HepG2 (cell line): ENCODE data around the gene P2RX2. TPM values are rescaled to one million over a fixed set of nuclear protein-coding genes. Genes with fewer than 3 reads are reported as not detected.

Experiments
- ATAC-seq: fragments of 200-7000 bp; cut with Tn5 transposase; 3 replicates; pipeline ENCODE4 v1.9.1; 2020; ENCODE audit warnings: mild to moderate bottlenecking, moderate library complexity
- BruUV-seq: library from RNA; stranded (reverse); fragments of 400-500 nt; replicated peaks from 2 replicates; lab custom pipeline; 2021; lab: Mats Ljungman, UMichigan
- CTCF ChIA-PET: fragments of 300-600 bp; formaldehyde crosslinking; extraction: SDS; loops from one replicate; lab custom pipeline; 2021; ENCODE audit warnings: low total read pairs, inconsistent platforms, low intra/inter-chr PET ratio; lab: Yijun Ruan, JAX
- POLR2A ChIA-PET: fragments of 350-600 bp; sonication (Branson Sonifier 250); formaldehyde crosslinking; loops from one replicate; lab custom pipeline; 2020; ENCODE audit warnings: antibody characterized with exemption, inconsistent platforms; lab: Yijun Ruan, JAX
- DNase-seq: peaks from one replicate; pipeline ENCODE4 v3.0.0-alpha.2; 2015; ENCODE audit warnings: low spot score
- FAIRE-seq: peaks from 3 replicates; lab custom pipeline; 2011; peaks lifted over from hg19 to GRCh38; lab: Jason Lieb, UNC
- H2AFZ ChIP-seq: one replicate; pipeline ENCODE4 v1.6.1; 2011; ENCODE audit warnings: low read length, inconsistent platforms
- H3K27ac ChIP-seq: fragments of 300-600 bp; 3 replicates; pipeline ENCODE4 v1.8.0; 2011; ENCODE audit warnings: mixed run types, mild to moderate bottlenecking, mixed read lengths, low read length, inconsistent platforms; ENCODE audit not compliant: insufficient read depth; ENCODE audit errors: extremely low read length
- H3K27me3 ChIP-seq, 2 experiments: fragments of 200-600 bp in 1 of 2; 2 replicates in 1 of 2; 3 replicates in 1 of 2; pipeline versions ENCODE4 v1.6.0 to v1.8.0; 2011; ENCODE audit warnings: low read length in 2 of 2, mild to moderate bottlenecking in 2 of 2, moderate library complexity in 2 of 2, inconsistent platforms in 1 of 2; ENCODE audit not compliant: insufficient read depth in 2 of 2, control insufficient read depth in 1 of 2
- H3K36me3 ChIP-seq, 2 experiments: fragments of 200-600 bp in 1 of 2; replicated peaks in 1 of 2; 2 replicates in 1 of 2; 3 replicates in 1 of 2; pipeline versions ENCODE4 v1.5.1 to v1.8.0; 2011; ENCODE audit warnings: low read length in 2 of 2, inconsistent platforms in 1 of 2; ENCODE audit not compliant: insufficient read depth in 2 of 2, control insufficient read depth in 1 of 2
- H3K4me1 ChIP-seq: 2 replicates; pipeline ENCODE4 v1.5.1; 2012; ENCODE audit warnings: low read length, inconsistent platforms; ENCODE audit not compliant: insufficient read depth
- H3K4me2 ChIP-seq: 2 replicates; pipeline ENCODE4 v1.6.0; 2011; ENCODE audit warnings: low read depth, low read length, inconsistent platforms
- H3K4me3 ChIP-seq, 3 experiments: fragments of 200-600 bp in 1 of 3; sonication (generic), shearing (Covaris generic) in 1 of 3; replicated peaks in 1 of 3; 2 replicates each; pipeline ENCODE4 v1.5.1; 2011 to 2016; ENCODE audit warnings: low read length in 3 of 3, inconsistent platforms in 2 of 3, low read depth in 2 of 3, mild to moderate bottlenecking in 2 of 3, control low read depth in 1 of 3, mixed read lengths in 1 of 3; ENCODE audit not compliant: insufficient read depth in 1 of 3
- H3K79me2 ChIP-seq: one replicate; pipeline ENCODE4 v1.6.1; 2011; ENCODE audit warnings: low read length, inconsistent platforms; ENCODE audit not compliant: insufficient read depth
- H3K9ac ChIP-seq: 2 replicates; pipeline ENCODE4 v1.6.0; 2011; ENCODE audit warnings: mild to moderate bottlenecking, low read depth, low read length, inconsistent platforms; ENCODE audit not compliant: insufficient read depth
- H3K9me3 ChIP-seq: 2 replicates; pipeline ENCODE4 v1.5.1; 2012; ENCODE audit warnings: mild to moderate bottlenecking, low read length
- H4K20me1 ChIP-seq: 2 replicates; pipeline ENCODE4 v1.6.0; 2011; ENCODE audit warnings: inconsistent platforms, mild to moderate bottlenecking, low read length, moderate library complexity; ENCODE audit not compliant: insufficient read depth
- FOXA3 ChIP-seq: IDR thresholded peaks from 2 replicates; pipeline ENCODE4 v1.6.1; 2016; ENCODE audit warnings: missing genetic modification reagents, missing compliant biosample characterization
- HNF4A ChIP-seq: sonication (generic); formaldehyde crosslinking; IDR thresholded peaks from 2 replicates; pipeline ENCODE4 v1.4.0; 2020; ENCODE audit warnings: missing genetic modification reagents
- MAFF ChIP-seq: IDR thresholded peaks from 2 replicates; pipeline ENCODE4 v1.6.1; 2011; ENCODE audit warnings: low read depth, low read length, improper control_type of control experiment
- RFX3 ChIP-seq: IDR thresholded peaks from 2 replicates; pipeline ENCODE4 v1.6.1; 2016; ENCODE audit warnings: missing biosample characterization, missing genetic modification reagents
- SP5 ChIP-seq: IDR thresholded peaks from 2 replicates; pipeline ENCODE4 v1.6.1; 2016; ENCODE audit warnings: low read depth, borderline replicate concordance
- ZFP36 ChIP-seq: fragments of 150-350 bp; IDR thresholded peaks from 2 replicates; pipeline ENCODE4 v1.6.1; 2018; ENCODE audit warnings: borderline replicate concordance, low read length, low read depth; ENCODE audit not compliant: partially characterized antibody
- ZFYVE20 ChIP-seq: sonication (generic); formaldehyde crosslinking; IDR thresholded peaks from 2 replicates; pipeline ENCODE4 v1.8.0; 2023; ENCODE audit warnings: low read depth, mild to moderate bottlenecking, moderate library complexity, missing genetic modification reagents, borderline replicate concordance
- ZIK1 ChIP-seq: sonication (generic); formaldehyde crosslinking; IDR thresholded peaks from 2 replicates; pipeline ENCODE4 v1.5.0; 2020; ENCODE audit warnings: mild to moderate bottlenecking, low read depth, missing genetic modification reagents, borderline replicate concordance
- ZKSCAN5 ChIP-seq: sonication (generic); formaldehyde crosslinking; IDR thresholded peaks from 2 replicates; pipeline ENCODE4 v1.5.1; 2020; ENCODE audit warnings: mild to moderate bottlenecking, missing genetic modification reagents
- ZNF180 ChIP-seq: sonication (generic); formaldehyde crosslinking; IDR thresholded peaks from 2 replicates; pipeline ENCODE4 v1.4.0; 2020; ENCODE audit warnings: low read depth, missing genetic modification reagents, borderline replicate concordance
- ZNF329 ChIP-seq: sonication (generic); formaldehyde crosslinking; IDR thresholded peaks from 2 replicates; pipeline ENCODE4 v1.9.0; 2021; ENCODE audit warnings: low read depth, mild to moderate bottlenecking, missing genetic modification reagents
- ZNF572 ChIP-seq: sonication (generic); formaldehyde crosslinking; IDR thresholded peaks from 2 replicates; pipeline ENCODE4 v1.5.1; 2020; ENCODE audit warnings: mild to moderate bottlenecking, missing genetic modification reagents
- ZNF629 ChIP-seq: sonication (generic); formaldehyde crosslinking; conservative IDR thresholded peaks from 2 replicates; pipeline ENCODE4 v1.5.0; 2020; ENCODE audit warnings: missing genetic modification reagents
- ZNF747 ChIP-seq: sonication (generic); formaldehyde crosslinking; IDR thresholded peaks from 2 replicates; pipeline ENCODE4 v1.8.1; 2023; ENCODE audit warnings: missing genetic modification reagents, mild to moderate bottlenecking, borderline replicate concordance
- ZNF749 ChIP-seq: sonication (generic); formaldehyde crosslinking; IDR thresholded peaks from 2 replicates; pipeline ENCODE4 v1.8.0; 2022; ENCODE audit warnings: mild to moderate bottlenecking, missing genetic modification reagents, moderate library complexity, borderline replicate concordance
- ZSCAN29 ChIP-seq: sonication (generic); formaldehyde crosslinking; conservative IDR thresholded peaks from 2 replicates; pipeline ENCODE4 v1.4.0; 2020; ENCODE audit warnings: mild to moderate bottlenecking, missing genetic modification reagents
- ZSCAN5A ChIP-seq: sonication (generic); formaldehyde crosslinking; IDR thresholded peaks from 2 replicates; pipeline ENCODE4 v1.8.0; 2022; ENCODE audit warnings: mild to moderate bottlenecking, missing genetic modification reagents, borderline replicate concordance
- WGBS: methylation state at CpG from one replicate; pipeline ENCODE4 v1.1.6; 2017; ENCODE audit warnings: low lambda C conversion rate; 5-methylcytosine and 5-hydroxymethylcytosine counted together
- in situ Hi-C: cut with HindIII; loops from 2 replicates; pipeline ENCODE4 v1.10.0; 2017; ENCODE audit warnings: low pct_unique_long_range_greater_than_20kb; ENCODE audit not compliant: extremely low pct_ligation_motif_present
- intact Hi-C: fragments of 100-400 bp; cut with micrococcal nuclease; formaldehyde crosslinking; loops from one replicate; pipeline ENCODE4 v1.10.0; 2022; ENCODE audit not compliant: unreplicated experiment
- polyA plus RNA-seq, 8 experiments: library from polyadenylated mRNA; depleted of rRNA in 3 of 8; stranded (reverse) in 7 of 8; unstranded in 1 of 8; fragments of >200 nt; fragmentation: Illumina TruSeq in 4 of 8; extraction: Trizol in 4 of 8; gene quantifications; 2 replicates each; pipeline versions ENCODE4 v1.2.1 to v1.2.3, GENCODE V29; 2011 to 2016; ENCODE audit warnings: low read depth in 4 of 8, missing spikeins in 1 of 8, mixed read lengths in 1 of 8; ENCODE audit not compliant: insufficient read depth in 1 of 8
- total RNA-seq, 5 experiments: library from RNA; depleted of rRNA; stranded (reverse); fragments of >200 nt; fragmentation: Illumina TruSeq; extraction: Trizol; gene quantifications; 2 replicates each; pipeline ENCODE4 v1.2.3, GENCODE V29; 2016; ENCODE audit warnings: low read depth in 1 of 5
- TF ChIP-seq, protein P1 (sequence below): sonication (generic); formaldehyde crosslinking; IDR thresholded peaks from 2 replicates; pipeline ENCODE4 v1.4.0; 2020; ENCODE audit warnings: missing genetic modification reagents
- TF ChIP-seq, protein P2 (sequence below): sonication (generic); formaldehyde crosslinking; IDR thresholded peaks from 2 replicates; pipeline ENCODE4 v1.9.0; 2021; ENCODE audit warnings: missing genetic modification reagents, borderline replicate concordance

The P2RX2 gene
- total and polyA plus RNA-seq, 2 of the 13 experiments (the other 11 are each of a cell fraction or from before 2014, with no cell fraction given), result not detected

- no peak for DNase-seq
- H3K27ac ChIP-seq, result no peak overlapping the region
- no peak overlapping the region for H3K4me2 ChIP-seq
- in situ Hi-C loops (no loop called here), intact Hi-C loops (no loop called here)
- no peak for ATAC-seq
- H3K4me1 ChIP-seq, result no peaks in the 10 kb centered on the region
- POLR2A ChIA-PET, result no interaction called here
- H4K20me1 ChIP-seq, result no peaks in the 10 kb centered on the region
- no peaks in the 10 kb centered on the region for H3K27me3 ChIP-seq
- BruUV-seq, result no TSS peak
- no peak for TF ChIP-seq ZFYVE20 (CRISPR knock-in tag)
- TF ChIP-seq ZKSCAN5 (CRISPR knock-in tag), result no peak
- TF ChIP-seq ZNF749, result no peak
- TF ChIP-seq RFX3, result no peak
- TF ChIP-seq, protein P1, sequence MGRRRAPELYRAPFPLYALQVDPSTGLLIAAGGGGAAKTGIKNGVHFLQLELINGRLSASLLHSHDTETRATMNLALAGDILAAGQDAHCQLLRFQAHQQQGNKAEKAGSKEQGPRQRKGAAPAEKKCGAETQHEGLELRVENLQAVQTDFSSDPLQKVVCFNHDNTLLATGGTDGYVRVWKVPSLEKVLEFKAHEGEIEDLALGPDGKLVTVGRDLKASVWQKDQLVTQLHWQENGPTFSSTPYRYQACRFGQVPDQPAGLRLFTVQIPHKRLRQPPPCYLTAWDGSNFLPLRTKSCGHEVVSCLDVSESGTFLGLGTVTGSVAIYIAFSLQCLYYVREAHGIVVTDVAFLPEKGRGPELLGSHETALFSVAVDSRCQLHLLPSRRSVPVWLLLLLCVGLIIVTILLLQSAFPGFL, result no peak
- no peak for TF ChIP-seq ZSCAN5A
- TF ChIP-seq ZFP36, result no peak
- no peak for TF ChIP-seq MAFF
- no peak for TF ChIP-seq ZNF747 (CRISPR knock-in tag)
- no peak for TF ChIP-seq HNF4A (CRISPR knock-in tag)
- TF ChIP-seq FOXA3, result no peak
- TF ChIP-seq ZSCAN29 (CRISPR knock-in tag), result no peak
- TF ChIP-seq, protein P2, sequence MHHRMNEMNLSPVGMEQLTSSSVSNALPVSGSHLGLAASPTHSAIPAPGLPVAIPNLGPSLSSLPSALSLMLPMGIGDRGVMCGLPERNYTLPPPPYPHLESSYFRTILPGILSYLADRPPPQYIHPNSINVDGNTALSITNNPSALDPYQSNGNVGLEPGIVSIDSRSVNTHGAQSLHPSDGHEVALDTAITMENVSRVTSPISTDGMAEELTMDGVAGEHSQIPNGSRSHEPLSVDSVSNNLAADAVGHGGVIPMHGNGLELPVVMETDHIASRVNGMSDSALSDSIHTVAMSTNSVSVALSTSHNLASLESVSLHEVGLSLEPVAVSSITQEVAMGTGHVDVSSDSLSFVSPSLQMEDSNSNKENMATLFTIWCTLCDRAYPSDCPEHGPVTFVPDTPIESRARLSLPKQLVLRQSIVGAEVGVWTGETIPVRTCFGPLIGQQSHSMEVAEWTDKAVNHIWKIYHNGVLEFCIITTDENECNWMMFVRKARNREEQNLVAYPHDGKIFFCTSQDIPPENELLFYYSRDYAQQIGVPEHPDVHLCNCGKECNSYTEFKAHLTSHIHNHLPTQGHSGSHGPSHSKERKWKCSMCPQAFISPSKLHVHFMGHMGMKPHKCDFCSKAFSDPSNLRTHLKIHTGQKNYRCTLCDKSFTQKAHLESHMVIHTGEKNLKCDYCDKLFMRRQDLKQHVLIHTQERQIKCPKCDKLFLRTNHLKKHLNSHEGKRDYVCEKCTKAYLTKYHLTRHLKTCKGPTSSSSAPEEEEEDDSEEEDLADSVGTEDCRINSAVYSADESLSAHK (CRISPR knock-in tag), result no peak
- no peak for TF ChIP-seq SP5 (CRISPR knock-in tag)
- no peak for TF ChIP-seq ZNF329 (CRISPR knock-in tag)
- TF ChIP-seq ZNF180 (CRISPR knock-in tag), result no peak
- no peak for TF ChIP-seq ZNF572 (CRISPR knock-in tag)
- TF ChIP-seq ZIK1 (CRISPR knock-in tag), result no peak
- TF ChIP-seq ZNF629 (CRISPR knock-in tag), result no peak
- H3K9me3 ChIP-seq, result no peaks in the 10 kb centered on the region
- H3K79me2 ChIP-seq, result no peaks in the 10 kb centered on the region
- no peak for FAIRE-seq
- no peak overlapping the region for H3K4me3 ChIP-seq
- no peak overlapping the region for H3K9ac ChIP-seq
- CTCF ChIA-PET, result no interaction called here
- H3K36me3 ChIP-seq, result peaks cover 18 to 61% of the 10 kb centered on the region in 2 experiments; a peak in 4 of 5 replicates
- H2AFZ ChIP-seq, result no peak overlapping the region
- WGBS, result 98% methylated on average over 7 of the region's 7 CpGs
These were observed 28.3 kb downstream of the P2RX2 start for GRCh38 chr12:132646850-132647249.
